GM12873 (cell line): ENCODE data around the gene HDLBP.

ENCODE experiments used
- CTCF ChIP-seq: IDR thresholded peaks from 2 replicates; pipeline ENCODE4 v1.5.1; 2012; ENCODE audit warnings: low read depth, mild to moderate bottlenecking, moderate library complexity, low read length, control low read depth; ENCODE audit not compliant: insufficient read depth; ENCODE audit errors: missing control alignments

HDLBP gene

GRCh38 chr2:241258505-241259280 is 56.8 kb downstream of the HDLBP start:
- no peak for TF ChIP-seq CTCF

- TF ChIP-seq CTCF = no peak
Measured at GRCh38 chr2:241257419-241258032, 57.9 kb downstream of the HDLBP start.

GRCh38 chr2:241256168-241256545 is 59.3 kb downstream of the HDLBP start:
- TF ChIP-seq CTCF = no peak

GRCh38 chr2:241255542-241256167 is 59.8 kb downstream of the HDLBP start:
- TF ChIP-seq CTCF = no peak

GRCh38 chr2:241254904-241255351 is 60.5 kb downstream of the HDLBP start:
- no peak for TF ChIP-seq CTCF

- TF ChIP-seq CTCF = no peak
Measured at GRCh38 chr2:241252778-241253475, 62.5 kb downstream of the HDLBP start.

GRCh38 chr2:241249654-241250053 is 65.8 kb downstream of the HDLBP start:
- no peak for TF ChIP-seq CTCF
